ENCODE measurements around the gene MYH7.

DNA sequence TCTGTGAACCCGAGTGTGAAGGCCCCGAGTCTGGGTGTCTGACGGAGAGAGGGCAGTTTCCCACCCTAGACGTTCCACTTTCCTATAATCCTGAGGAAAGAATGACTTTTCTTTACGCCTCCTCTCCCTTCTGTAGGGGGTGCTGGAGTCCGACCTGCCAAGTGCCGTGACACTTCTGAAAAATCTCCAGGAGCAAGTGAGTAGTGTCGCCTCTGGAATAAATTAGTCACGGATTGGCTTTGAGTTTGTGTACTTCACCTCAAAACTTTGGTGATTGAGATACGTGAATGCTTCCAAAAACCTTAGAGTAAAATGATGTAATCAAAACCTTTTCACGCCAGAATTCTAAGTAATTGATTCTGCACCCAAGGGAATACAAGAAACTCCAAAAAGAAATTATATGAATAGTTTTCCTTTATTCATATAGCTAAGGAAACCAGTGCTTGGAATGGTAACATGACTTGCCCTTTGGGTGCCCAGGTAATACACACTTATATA lies 34.5 kb upstream of the MYH7 start:
- TF ChIP-seq EP300 (IDR thresholded peaks at IDR 0.05), result no peak
- TF ChIP-seq, protein P1, sequence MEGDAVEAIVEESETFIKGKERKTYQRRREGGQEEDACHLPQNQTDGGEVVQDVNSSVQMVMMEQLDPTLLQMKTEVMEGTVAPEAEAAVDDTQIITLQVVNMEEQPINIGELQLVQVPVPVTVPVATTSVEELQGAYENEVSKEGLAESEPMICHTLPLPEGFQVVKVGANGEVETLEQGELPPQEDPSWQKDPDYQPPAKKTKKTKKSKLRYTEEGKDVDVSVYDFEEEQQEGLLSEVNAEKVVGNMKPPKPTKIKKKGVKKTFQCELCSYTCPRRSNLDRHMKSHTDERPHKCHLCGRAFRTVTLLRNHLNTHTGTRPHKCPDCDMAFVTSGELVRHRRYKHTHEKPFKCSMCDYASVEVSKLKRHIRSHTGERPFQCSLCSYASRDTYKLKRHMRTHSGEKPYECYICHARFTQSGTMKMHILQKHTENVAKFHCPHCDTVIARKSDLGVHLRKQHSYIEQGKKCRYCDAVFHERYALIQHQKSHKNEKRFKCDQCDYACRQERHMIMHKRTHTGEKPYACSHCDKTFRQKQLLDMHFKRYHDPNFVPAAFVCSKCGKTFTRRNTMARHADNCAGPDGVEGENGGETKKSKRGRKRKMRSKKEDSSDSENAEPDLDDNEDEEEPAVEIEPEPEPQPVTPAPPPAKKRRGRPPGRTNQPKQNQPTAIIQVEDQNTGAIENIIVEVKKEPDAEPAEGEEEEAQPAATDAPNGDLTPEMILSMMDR (IDR thresholded peaks at IDR 0.05), result no peak
